BJ (cell line): ENCODE results near the gene LRP6. TPM values are rescaled to one million over a fixed set of nuclear protein-coding genes. Genes with fewer than 3 reads are reported as not detected.

Experiments used
- CTCF ChIA-PET: fragments of 350-600 bp; formaldehyde crosslinking; extraction: SDS; loops from one replicate; lab custom pipeline; 2021; ENCODE audit warnings: antibody characterized with exemption, inconsistent platforms; lab: Yijun Ruan, JAX
- POLR2A ChIA-PET: fragments of 300-600 bp; sonication (Branson Sonifier 250); formaldehyde crosslinking; extraction: SDS; loops from one replicate; lab custom pipeline; 2021; ENCODE audit warnings: antibody characterized with exemption; lab: Charles Lee
- DNase-seq: peaks from one replicate; pipeline ENCODE4 v3.0.0-alpha.2; 2011; ENCODE audit warnings: low read depth
- H3K27me3 ChIP-seq: 2 replicates; pipeline ENCODE4 v1.6.0; 2011; ENCODE audit warnings: low read length; ENCODE audit not compliant: control insufficient read depth, insufficient read depth
- H3K36me3 ChIP-seq: 2 replicates; pipeline ENCODE4 v1.5.1; 2011; ENCODE audit warnings: low read length; ENCODE audit not compliant: control insufficient read depth, insufficient read depth
- H3K4me3 ChIP-seq: 2 replicates; pipeline ENCODE4 v1.5.1; 2011; ENCODE audit warnings: low read depth, mild to moderate bottlenecking, control low read depth, low read length
- polyA plus RNA-seq: library from polyadenylated mRNA; depleted of rRNA; stranded (reverse); fragments of >200 nt; gene quantifications from 2 replicates; pipeline ENCODE4 v1.2.3, GENCODE V29; 2011
- TF ChIP-seq, protein P1 (sequence below): IDR thresholded peaks from 2 replicates; pipeline ENCODE4 v1.5.1; 2011; ENCODE audit warnings: low read depth, mild to moderate bottlenecking, control low read depth, inconsistent platforms, low read length, moderate library complexity; ENCODE audit not compliant: insufficient read depth

Gene LRP6
- polyA plus RNA-seq, 1 experiment, result 28.9 TPM

DNA sequence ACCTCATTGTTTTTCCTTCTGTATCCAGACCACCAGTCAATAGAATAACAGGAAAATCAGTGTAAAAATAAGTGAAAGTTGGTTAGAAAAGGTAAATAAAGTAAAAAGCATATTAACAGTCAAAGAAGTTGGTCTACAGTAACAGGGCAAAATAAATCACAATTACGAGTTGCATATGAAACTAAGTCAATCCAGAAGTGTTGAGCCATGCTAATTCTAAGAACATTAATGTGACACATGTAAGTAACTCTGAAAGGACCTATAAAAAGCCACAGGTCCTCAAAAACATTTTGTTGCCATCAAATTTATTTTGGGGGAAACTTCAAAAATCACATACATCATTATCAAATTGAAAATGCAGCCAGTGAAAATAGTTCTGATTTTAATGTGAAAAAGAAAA is 56.4 kb downstream of the LRP6 start:
- Histone ChIP-seq H3K4me3 (no peak overlapping the region), H3K27me3 (no peaks in the 10 kb centered on the region), H3K36me3 (no peaks in the 10 kb centered on the region)
- ChIA-PET CTCF (no interaction called here), POLR2A (no interaction called here)
- TF ChIP-seq, protein P1, sequence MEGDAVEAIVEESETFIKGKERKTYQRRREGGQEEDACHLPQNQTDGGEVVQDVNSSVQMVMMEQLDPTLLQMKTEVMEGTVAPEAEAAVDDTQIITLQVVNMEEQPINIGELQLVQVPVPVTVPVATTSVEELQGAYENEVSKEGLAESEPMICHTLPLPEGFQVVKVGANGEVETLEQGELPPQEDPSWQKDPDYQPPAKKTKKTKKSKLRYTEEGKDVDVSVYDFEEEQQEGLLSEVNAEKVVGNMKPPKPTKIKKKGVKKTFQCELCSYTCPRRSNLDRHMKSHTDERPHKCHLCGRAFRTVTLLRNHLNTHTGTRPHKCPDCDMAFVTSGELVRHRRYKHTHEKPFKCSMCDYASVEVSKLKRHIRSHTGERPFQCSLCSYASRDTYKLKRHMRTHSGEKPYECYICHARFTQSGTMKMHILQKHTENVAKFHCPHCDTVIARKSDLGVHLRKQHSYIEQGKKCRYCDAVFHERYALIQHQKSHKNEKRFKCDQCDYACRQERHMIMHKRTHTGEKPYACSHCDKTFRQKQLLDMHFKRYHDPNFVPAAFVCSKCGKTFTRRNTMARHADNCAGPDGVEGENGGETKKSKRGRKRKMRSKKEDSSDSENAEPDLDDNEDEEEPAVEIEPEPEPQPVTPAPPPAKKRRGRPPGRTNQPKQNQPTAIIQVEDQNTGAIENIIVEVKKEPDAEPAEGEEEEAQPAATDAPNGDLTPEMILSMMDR, result no peak
- no peak for DNase-seq

DNA sequence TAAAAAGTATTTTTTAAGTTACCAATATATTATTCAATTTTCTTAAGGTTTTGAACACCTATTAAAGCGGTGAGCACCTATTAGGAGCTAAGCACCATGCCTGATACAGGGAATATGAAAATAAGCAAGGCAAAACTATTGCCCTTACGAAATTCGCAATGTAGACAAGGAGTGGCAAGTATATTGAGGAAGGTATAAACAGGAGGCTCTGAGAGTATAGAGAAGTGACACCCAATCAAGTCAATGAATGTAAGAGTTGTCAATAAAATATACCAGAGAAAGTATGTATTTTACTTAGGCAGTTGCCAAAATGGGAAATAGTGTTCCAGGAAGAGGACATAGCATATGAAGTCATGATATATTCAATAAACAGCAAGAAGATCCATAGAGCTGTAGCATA is 57.2 kb downstream of the LRP6 start:
- POLR2A ChIA-PET, result no interaction called here

GRCh38 chr12:12209043-12209442 is 57.8 kb downstream of the LRP6 start:
- H3K27me3 ChIP-seq, result no peaks in the 10 kb centered on the region
- no peaks in the 10 kb centered on the region for H3K36me3 ChIP-seq
- no peak for DNase-seq
- ChIA-PET CTCF (no interaction called here), POLR2A (no interaction called here)
- no peak overlapping the region for H3K4me3 ChIP-seq
- TF ChIP-seq, protein P1, result no peak

More for the DNA sequence above, 57.2 kb downstream of the LRP6 start:
- DNase-seq, result no peak
- CTCF ChIA-PET, result no interaction called here
- H3K27me3 ChIP-seq, result no peaks in the 10 kb centered on the region
- TF ChIP-seq, protein P1, result no peak
- no peak overlapping the region for H3K4me3 ChIP-seq
- H3K36me3 ChIP-seq, result no peaks in the 10 kb centered on the region

GRCh38 chr12:12207746-12208145 is 59.1 kb downstream of the LRP6 start:
- no peak overlapping the region for H3K4me3 ChIP-seq
- no peaks in the 10 kb centered on the region for H3K27me3 ChIP-seq
- CTCF ChIA-PET, result interaction anchor here (1.3 kb wide), 1 partner anchor 31 kb away, joined by 3 read pairs; no protein-coding TSS in a partner anchor
- TF ChIP-seq, protein P1, result no peak
- POLR2A ChIA-PET, result no interaction called here
- H3K36me3 ChIP-seq, result no peaks in the 10 kb centered on the region
- DNase-seq, result no peak

DNA sequence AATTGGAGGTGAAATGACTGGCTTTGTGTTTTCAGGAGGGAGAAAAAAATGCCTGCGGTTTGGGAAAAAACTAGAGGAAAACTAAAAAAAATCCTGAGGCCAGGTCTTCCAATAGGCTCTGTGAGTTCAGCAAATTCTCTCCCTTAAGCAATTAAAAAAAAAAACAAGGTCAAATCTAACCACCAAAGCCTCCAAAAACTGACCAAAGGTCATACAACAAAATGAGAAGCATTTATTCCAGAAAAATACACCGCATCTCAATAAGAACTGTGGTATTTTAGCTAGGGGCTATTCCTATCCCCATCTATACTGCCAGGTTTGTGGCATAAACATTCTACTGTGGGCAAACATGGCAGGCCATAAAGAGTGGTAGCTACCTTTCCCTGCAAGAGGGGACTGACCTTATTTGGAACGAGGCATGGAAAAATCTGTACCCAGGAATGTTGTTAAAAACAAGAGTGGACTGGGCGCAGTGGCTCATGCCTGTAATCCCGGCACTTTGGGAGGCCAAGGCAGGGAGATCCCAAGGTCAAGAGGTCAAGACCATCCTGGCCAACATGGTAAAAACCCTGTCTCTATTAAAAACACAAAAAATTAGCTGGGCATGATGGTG is 60.0 kb downstream of the LRP6 start:
- CTCF ChIA-PET, result interaction anchor here (1.3 kb wide), 1 partner anchor 32 kb away, joined by 3 read pairs; no protein-coding TSS in a partner anchor
- Histone ChIP-seq H3K36me3 (no peaks in the 10 kb centered on the region), H3K27me3 (no peaks in the 10 kb centered on the region), H3K4me3 (no peak overlapping the region)
- TF ChIP-seq, protein P1, result no peak
- POLR2A ChIA-PET, result no interaction called here
- DNase-seq, result no peak
